Measurements from ENCODE around the gene MICALL1.
A peak's percentile ranks its signal among the peaks of the same experiment; 100 is the strongest.

MICALL1 gene

GRCh38 chr22:37904572-37905533 is 1.2 kb upstream of the MICALL1 start:
- peak; percentile 99 for DNase-seq

GRCh38 chr22:37906364-37907008 is 389 bp downstream of the MICALL1 start:
- no peak for DNase-seq

GRCh38 chr22:37907036-37907954 is 1.2 kb downstream of the MICALL1 start:
- DNase-seq: no peak

- no peak for DNase-seq
Observed at GRCh38 chr22:37909766-37910165, 3.7 kb downstream of the MICALL1 start.

GRCh38 chr22:37910890-37911672 is 5.0 kb downstream of the MICALL1 start:
- DNase-seq: no peak

- no peak for DNase-seq
Observed at GRCh38 chr22:37911697-37912096, 5.6 kb downstream of the MICALL1 start.

GRCh38 chr22:37912171-37912570 is 6.1 kb downstream of the MICALL1 start:
- DNase-seq: no peak

GRCh38 chr22:37913233-37913721 is 7.2 kb downstream of the MICALL1 start:
- DNase-seq: no peak

GRCh38 chr22:37916311-37916710 is 10.2 kb downstream of the MICALL1 start:
- no peak for DNase-seq

- no peak for DNase-seq
Observed at GRCh38 chr22:37917874-37918548, 11.9 kb downstream of the MICALL1 start.

GRCh38 chr22:37918580-37919270 is 12.6 kb downstream of the MICALL1 start:
- no peak for DNase-seq

GRCh38 chr22:37920126-37920525 is 14.0 kb downstream of the MICALL1 start:
- no peak for DNase-seq

GRCh38 chr22:37922191-37922590 is 16.1 kb downstream of the MICALL1 start:
- no peak for DNase-seq

- DNase-seq: no peak
Observed at GRCh38 chr22:37923927-37924326, 17.8 kb downstream of the MICALL1 start.

GRCh38 chr22:37924386-37925065 is 18.4 kb downstream of the MICALL1 start:
- DNase-seq: no peak

- no peak for DNase-seq
Observed at GRCh38 chr22:37925330-37925729, 19.2 kb downstream of the MICALL1 start.

- DNase-seq: no peak
Observed at GRCh38 chr22:37925767-37926166, 19.7 kb downstream of the MICALL1 start.

- DNase-seq: no peak
Observed at GRCh38 chr22:37926358-37926757, 20.3 kb downstream of the MICALL1 start.

- no peak for DNase-seq
Observed at GRCh38 chr22:37926771-37927636, 20.9 kb downstream of the MICALL1 start.
